Skeletal muscle tissue (tissue), 4 donors: ENCODE results near the gene EFNA5. TPM values are rescaled to one million over a fixed set of nuclear protein-coding genes. Genes with fewer than 3 reads are reported as not detected.

Experiments used
- H3K27ac ChIP-seq: one replicate; pipeline ENCODE4 v1.7.0; 2013; ENCODE audit warnings: mild to moderate bottlenecking, low read depth, low read length, inconsistent platforms
- H3K27me3 ChIP-seq, 3 donors: one replicate each; pipeline ENCODE4 v1.7.0; 2013; ENCODE audit warnings: low read length in 3 of 3; ENCODE audit not compliant: control insufficient read depth in 3 of 3, insufficient read depth in 3 of 3
- H3K36me3 ChIP-seq, 3 donors: one replicate each; pipeline ENCODE4 v1.7.0; 2013; ENCODE audit warnings: low read length in 3 of 3; ENCODE audit not compliant: control insufficient read depth in 3 of 3, insufficient read depth in 3 of 3
- H3K4me1 ChIP-seq, 3 donors: one replicate each; pipeline ENCODE4 v1.7.0; 2013; ENCODE audit warnings: low read length in 3 of 3, mild to moderate bottlenecking in 3 of 3; ENCODE audit not compliant: control insufficient read depth in 3 of 3, insufficient read depth in 3 of 3
- H3K4me3 ChIP-seq, 3 donors: one replicate each; pipeline ENCODE4 v1.7.0; 2013; ENCODE audit warnings: low read length in 3 of 3
- H3K9ac ChIP-seq, 3 donors: one replicate each; pipeline ENCODE4 v1.7.0; 2013; ENCODE audit warnings: low read length in 3 of 3, mild to moderate bottlenecking in 3 of 3, moderate library complexity in 2 of 3, low read depth in 1 of 3
- H3K9me3 ChIP-seq, 3 donors: one replicate each; pipeline ENCODE4 v1.7.0; 2013; ENCODE audit warnings: low read length in 3 of 3; ENCODE audit not compliant: control insufficient read depth in 3 of 3
- total RNA-seq: library from RNA; depleted of rRNA; stranded (reverse); fragments of >200 nt; gene quantifications from one replicate; pipeline ENCODE4 v1.2.3, GENCODE V29; 2014
- donor health status: Osteomylitis.

Gene EFNA5
- total RNA-seq, 1 donor from 2014 or later, result 8.4 TPM

DNA sequence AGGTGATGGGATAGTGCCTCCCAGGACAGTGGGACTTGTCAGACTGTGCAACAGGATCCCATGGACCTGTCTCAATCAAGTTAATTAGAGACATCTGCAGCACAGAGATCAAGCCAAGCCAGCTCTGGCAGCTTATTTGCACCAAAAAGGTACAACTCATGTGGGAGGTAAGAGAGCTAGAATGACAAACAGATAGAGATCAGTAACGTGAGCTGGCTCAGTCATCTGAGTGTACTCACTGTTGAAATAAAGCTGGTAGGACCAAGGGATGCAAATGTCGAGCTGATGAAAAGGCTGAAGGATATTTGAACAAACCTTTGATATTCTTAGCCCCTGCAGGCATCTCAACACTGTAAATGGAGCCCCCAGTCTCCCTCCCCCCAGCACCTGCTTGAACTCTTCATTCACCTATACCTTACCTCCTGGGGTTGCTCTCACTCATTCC, 198.1 kb downstream of the EFNA5 start:
- no peak overlapping the region for H3K27ac ChIP-seq
- no peaks in the 10 kb centered on the region for H3K27me3 ChIP-seq
- H3K9me3 ChIP-seq, result no peaks in the 10 kb centered on the region
- no peak overlapping the region for H3K9ac ChIP-seq
- H3K4me1 ChIP-seq, result no peaks in the 10 kb centered on the region
- H3K36me3 ChIP-seq, result no peaks in the 10 kb centered on the region
- H3K4me3 ChIP-seq, result no peak overlapping the region

DNA sequence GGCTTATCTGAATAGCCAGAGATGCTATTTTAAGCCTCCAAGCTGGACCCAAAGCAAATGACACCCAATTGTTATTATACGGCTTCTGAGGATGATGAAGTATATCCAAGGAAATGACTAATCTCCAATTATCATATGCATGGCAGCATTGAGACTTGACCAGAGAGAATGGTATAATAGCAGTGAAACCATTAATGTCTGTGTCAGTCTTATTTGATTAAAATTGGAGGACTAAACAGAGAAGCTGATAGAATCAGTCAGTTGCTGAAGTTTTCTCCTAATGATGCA, 200.5 kb downstream of the EFNA5 start:
- no peak overlapping the region for H3K4me3 ChIP-seq
- H3K27ac ChIP-seq, result no peak overlapping the region
- no peaks in the 10 kb centered on the region for H3K36me3 ChIP-seq
- no peak overlapping the region for H3K9ac ChIP-seq
- no peaks in the 10 kb centered on the region for H3K27me3 ChIP-seq
- no peaks in the 10 kb centered on the region for H3K4me1 ChIP-seq
- no peaks in the 10 kb centered on the region for H3K9me3 ChIP-seq

DNA sequence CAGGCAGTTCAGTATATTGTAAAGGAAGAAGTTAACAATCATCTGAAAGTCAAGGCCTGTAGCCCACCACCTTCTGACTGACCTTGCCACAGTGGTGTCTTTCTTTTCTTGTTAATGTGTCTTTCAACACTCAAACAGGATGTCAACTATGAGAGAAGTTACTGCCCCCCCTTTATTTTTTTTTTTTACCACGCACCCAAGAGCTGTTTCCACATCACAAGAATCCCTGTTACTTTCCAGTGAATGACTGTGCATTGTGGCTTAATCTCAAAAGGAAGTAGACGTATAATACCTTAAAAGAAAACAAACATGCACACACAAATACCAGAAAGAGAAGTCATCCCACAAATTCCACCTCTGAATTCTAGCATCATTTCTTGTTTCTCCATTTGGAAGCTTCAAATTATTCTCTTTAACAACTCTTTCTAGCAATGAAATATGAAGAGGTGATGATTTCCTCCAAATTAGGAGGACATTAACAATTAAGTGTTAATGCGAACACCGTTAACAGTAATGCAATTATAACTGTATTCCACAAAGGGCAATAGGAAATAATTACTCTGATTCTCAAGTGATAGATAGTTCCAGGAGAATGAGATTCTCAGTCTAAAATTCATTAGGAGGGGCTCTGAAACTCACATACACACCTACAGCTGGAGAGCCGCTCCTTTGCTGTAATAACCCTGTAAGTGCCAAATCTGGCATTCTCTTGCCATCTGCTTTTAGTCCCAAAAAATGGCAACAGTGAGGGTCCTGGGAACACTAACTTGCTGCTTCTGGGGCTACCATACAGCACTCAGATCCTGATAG, 201.0 kb downstream of the EFNA5 start:
- Histone ChIP-seq H3K9me3 (no peaks in the 10 kb centered on the region), H3K4me3 (no peak overlapping the region), H3K36me3 (no peaks in the 10 kb centered on the region), H3K9ac (no peak overlapping the region), H3K27ac (no peak overlapping the region), H3K4me1 (no peaks in the 10 kb centered on the region), H3K27me3 (no peaks in the 10 kb centered on the region)

DNA sequence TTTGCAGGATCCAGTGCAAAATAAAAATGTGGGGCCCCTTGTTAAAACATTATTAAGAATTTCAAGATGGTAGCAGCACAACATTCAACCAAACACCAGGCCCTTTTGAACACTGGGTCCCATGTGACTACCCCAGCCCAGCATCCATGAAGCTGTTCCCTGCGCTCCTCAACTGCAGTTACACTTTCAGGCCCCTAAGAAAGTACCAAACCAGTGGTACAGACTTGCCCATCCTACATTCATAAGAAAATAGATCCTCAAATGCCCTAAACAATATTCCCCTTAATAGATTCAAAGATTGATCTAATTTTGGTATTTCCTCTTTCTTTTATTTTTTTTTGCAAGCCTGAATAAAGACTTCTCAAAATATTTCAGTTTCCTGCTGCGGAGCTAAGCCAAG, 201.7 kb downstream of the EFNA5 start:
- Histone ChIP-seq H3K36me3 (no peaks in the 10 kb centered on the region), H3K9ac (no peak overlapping the region), H3K4me1 (no peaks in the 10 kb centered on the region), H3K27me3 (no peaks in the 10 kb centered on the region), H3K9me3 (no peaks in the 10 kb centered on the region), H3K4me3 (no peak overlapping the region), H3K27ac (no peak overlapping the region)

DNA sequence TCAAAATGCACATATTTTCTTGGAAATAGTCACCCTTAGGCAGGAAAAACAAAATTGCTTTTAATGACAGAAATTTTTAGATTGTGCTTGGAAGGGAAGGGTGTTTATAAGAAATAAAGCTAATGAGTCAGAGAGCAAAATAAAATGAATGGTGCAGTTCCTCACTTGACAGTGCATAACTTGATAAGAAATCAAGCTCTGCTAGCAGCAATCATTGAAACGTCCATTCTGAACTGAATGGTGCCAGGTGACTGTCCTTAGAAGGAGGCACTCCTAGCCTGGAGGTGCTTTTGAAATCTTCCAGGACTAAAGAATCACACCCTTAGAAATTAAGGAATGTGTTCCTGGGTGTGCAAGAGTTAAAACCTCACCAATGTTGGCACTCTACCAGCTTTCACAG, 202.5 kb downstream of the EFNA5 start:
- Histone ChIP-seq H3K9ac (no peak overlapping the region), H3K27ac (no peak overlapping the region), H3K36me3 (no peaks in the 10 kb centered on the region), H3K9me3 (no peaks in the 10 kb centered on the region), H3K4me1 (no peaks in the 10 kb centered on the region), H3K4me3 (no peak overlapping the region), H3K27me3 (no peaks in the 10 kb centered on the region)

DNA sequence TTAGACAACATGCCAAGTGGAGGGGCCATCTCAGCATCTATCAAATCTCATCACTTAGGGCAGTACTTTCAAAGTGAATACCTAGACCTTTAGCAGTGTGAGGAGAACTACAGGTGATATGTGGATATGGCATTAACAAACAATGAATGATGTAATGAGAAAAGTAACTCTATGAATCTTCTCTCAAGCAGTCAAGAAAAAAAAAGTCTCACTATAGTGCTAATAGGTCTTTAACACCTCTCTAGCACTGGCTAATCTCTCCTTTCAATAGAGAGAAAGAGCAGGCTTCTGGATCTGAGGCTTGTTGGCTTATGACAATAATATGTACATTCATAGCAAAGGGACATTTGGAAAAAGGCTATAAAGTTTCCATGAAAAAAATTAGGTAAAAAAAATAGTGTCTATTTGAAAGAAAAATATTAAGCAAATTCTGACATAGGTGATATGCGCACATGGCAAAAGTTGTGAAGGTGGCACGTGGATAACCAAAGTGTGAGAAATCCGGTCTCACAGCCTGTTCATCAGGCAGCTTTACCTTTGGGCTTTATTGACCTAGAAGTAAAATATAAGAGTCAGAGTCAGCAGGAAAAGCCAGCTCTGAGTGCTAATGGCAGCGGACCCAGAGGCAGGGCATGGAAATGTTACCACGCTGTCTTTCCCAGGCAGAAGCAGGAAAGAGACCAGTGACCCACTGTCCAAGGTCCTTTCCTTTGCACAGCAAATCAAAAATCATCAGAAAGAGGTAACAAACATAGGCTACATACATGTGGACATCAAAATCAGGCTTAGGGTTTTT, 203.4 kb downstream of the EFNA5 start:
- Histone ChIP-seq H3K27ac (no peak overlapping the region), H3K4me1 (no peaks in the 10 kb centered on the region), H3K27me3 (no peaks in the 10 kb centered on the region), H3K36me3 (no peaks in the 10 kb centered on the region), H3K9me3 (no peaks in the 10 kb centered on the region), H3K4me3 (no peak overlapping the region), H3K9ac (no peak overlapping the region)

DNA sequence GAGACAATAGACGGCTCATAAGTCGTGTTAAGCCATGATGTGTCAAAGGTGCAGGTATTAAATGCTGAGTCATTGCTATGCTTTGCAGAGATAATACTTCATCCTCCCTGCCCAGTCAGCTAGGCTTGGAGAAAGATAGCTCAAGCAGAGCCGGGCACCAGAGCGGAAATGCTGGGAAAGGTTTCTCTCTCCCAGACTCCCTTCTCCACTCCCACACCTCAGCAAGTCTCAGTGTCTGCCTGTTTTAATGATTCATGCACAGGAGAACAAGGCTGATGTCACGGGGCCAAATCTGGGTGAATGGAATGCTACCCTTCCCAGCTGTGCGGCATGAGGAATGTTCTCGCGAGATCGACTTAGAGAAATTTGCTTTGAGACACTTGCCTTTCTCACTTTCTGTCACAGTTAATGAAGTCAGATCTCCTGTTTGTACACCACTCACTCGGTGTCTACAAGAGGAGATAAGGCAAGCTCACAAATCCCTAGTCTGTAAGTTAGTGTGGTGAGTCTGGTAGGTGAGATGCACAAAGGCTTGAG, 204.4 kb downstream of the EFNA5 start:
- H3K9me3 ChIP-seq, result no peaks in the 10 kb centered on the region
- no peak overlapping the region for H3K9ac ChIP-seq
- H3K27ac ChIP-seq, result no peak overlapping the region
- no peaks in the 10 kb centered on the region for H3K4me1 ChIP-seq
- H3K4me3 ChIP-seq, result no peak overlapping the region
- H3K36me3 ChIP-seq, result no peaks in the 10 kb centered on the region
- H3K27me3 ChIP-seq, result no peaks in the 10 kb centered on the region

DNA sequence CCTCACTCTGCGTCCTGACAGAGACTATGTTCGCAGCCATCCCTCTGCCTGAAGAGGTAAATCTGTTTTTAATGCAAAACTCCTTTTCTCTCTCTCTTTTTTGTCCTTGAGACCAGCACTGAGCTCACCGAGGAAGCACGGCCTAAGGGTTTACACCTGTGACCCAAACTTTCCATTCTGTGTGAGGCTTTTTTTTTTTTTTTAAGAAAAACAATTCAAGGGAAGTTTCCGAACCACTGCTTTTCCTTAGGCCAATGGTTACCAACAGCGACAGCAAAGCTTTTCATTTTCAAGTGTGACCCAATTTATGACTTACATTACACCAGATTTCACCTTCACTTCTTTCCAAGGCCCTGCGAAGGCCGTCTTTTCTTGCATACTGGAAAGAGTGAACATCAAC, 205.9 kb downstream of the EFNA5 start:
- Histone ChIP-seq H3K27me3 (no peaks in the 10 kb centered on the region), H3K9me3 (no peaks in the 10 kb centered on the region), H3K27ac (no peak overlapping the region), H3K36me3 (no peaks in the 10 kb centered on the region), H3K4me1 (no peaks in the 10 kb centered on the region), H3K4me3 (no peak overlapping the region), H3K9ac (no peak overlapping the region)

DNA sequence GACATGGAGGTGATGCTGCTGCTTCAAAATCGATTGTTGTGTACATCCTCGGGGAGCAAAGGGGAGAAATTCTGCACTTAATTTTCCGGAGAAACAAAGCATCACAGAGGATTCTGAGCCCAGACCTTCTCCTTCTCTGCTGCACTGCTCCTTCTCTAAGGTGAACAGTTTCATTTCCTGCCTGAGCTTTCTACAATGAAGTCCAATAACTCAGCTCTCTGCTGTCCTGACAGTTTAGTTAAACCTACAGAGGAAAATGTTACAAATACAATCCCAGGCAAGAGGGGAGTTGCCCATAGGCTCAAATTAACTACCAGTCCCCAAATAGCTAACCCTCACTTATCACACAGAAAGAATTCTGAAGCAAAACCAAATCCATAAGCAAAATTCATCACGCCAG, 206.3 kb downstream of the EFNA5 start:
- H3K9me3 ChIP-seq, result no peaks in the 10 kb centered on the region
- H3K4me3 ChIP-seq, result no peak overlapping the region
- H3K36me3 ChIP-seq, result no peaks in the 10 kb centered on the region
- no peak overlapping the region for H3K27ac ChIP-seq
- H3K4me1 ChIP-seq, result no peaks in the 10 kb centered on the region
- no peak overlapping the region for H3K9ac ChIP-seq
- no peaks in the 10 kb centered on the region for H3K27me3 ChIP-seq

DNA sequence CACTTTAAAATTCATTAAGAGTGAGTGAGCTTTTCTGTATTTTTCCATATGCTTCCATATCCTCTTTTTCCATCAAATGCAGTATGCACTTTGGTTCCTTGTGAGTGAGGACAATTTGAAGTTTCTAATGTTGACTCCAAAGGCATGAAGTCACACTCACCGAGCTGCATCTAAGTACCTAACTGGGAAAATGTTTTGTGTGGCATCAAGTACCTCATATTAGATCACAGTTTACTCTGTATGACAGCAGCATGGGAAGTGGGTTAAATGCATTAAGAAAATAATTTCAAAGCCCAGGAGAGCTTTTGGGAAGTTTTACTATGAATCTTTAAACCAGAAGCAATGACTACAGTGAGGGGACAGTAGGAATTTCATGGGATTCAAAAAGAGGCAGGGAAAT, 207.0 kb downstream of the EFNA5 start:
- H3K27ac ChIP-seq, result no peak overlapping the region
- no peaks in the 10 kb centered on the region for H3K36me3 ChIP-seq
- H3K9me3 ChIP-seq, result no peaks in the 10 kb centered on the region
- H3K9ac ChIP-seq, result no peak overlapping the region
- no peaks in the 10 kb centered on the region for H3K4me1 ChIP-seq
- H3K4me3 ChIP-seq, result no peak overlapping the region
- no peaks in the 10 kb centered on the region for H3K27me3 ChIP-seq
